Right hindlimb (tissue), 1 donor: ENCODE results near the gene SEZ6L2.
A peak's percentile ranks its signal among the peaks of the same experiment; 100 is the strongest.
"Not testable (repeated sequence)": the region's sequence is repeated elsewhere in the genome, so short reads cannot be mapped to it uniquely, and the experiment has no call there.

Experiments used
- DNase-seq: peaks from one replicate; pipeline ENCODE4 v3.0.0-alpha.2; 2018

Gene SEZ6L2

DNA sequence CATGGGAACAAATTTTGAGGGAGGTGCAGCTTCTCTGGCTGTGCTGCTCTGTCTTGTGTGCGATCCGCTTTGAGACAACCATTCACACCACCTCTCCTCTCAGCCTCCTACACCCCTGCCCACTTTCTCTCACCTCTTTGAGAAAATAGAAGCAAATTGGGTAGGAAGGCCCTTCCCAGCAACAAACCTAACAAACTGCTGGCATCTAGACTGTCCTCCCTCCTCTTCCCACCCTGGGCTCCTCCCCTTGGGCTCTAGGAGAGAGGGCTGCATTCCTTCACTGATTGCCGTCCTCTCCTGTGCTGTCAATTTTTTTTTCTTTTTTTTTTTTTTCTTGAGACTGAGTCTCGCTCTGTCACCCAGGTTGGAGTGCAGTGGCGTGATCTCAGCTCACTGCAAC, 49.8 kb downstream of the SEZ6L2 start:
- DNase-seq = no peak

DNA sequence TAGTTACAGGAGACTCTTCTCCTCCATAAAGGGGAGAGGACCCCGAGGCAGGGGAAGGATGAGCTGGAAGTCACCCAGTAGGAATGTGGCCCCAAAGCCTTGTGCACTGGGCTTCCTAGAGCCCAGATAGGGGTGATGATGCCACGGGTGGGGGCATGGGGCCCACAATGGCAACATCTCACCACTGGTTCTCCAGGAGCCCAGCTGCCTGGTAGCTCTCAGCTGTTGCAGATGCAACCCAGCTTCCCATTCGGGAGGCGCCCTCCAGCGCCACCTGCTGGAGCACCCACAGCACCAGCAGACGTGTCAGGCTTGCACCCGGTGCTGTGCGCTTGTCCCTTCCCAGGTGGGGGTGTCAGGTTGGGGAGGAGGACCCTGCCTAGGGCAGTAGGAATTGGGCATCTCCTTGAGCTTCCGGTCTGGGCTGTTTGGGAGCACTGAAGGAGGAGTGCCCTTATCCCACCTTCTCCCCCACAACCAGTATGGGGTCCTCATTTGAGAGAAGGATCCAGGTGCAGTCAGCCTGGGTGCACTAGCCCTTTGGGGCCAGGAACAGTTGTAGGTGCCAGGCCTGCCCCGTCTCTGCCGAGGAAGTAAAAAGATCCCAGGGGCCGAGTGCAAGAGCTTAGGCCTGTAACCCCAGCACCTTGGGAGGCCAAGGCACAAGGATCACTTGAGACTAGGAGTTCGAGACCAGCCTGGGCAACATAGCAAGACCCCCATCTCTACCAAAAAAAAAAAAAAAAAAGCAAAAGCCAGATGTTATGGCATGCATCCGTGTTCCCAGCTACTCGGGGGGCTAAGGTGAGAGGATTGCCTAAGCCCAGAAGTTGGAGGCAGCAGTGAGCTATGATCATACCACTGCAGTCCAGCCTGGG, 50.7 kb downstream of the SEZ6L2 start:
- DNase-seq = peak; percentile 68

GRCh38 chr16:29845656-29846055, 53.7 kb downstream of the SEZ6L2 start:
- no peak for DNase-seq

- no peak for DNase-seq
These were observed 54.6 kb downstream of the SEZ6L2 start for GRCh38 chr16:29844575-29845331.

DNA sequence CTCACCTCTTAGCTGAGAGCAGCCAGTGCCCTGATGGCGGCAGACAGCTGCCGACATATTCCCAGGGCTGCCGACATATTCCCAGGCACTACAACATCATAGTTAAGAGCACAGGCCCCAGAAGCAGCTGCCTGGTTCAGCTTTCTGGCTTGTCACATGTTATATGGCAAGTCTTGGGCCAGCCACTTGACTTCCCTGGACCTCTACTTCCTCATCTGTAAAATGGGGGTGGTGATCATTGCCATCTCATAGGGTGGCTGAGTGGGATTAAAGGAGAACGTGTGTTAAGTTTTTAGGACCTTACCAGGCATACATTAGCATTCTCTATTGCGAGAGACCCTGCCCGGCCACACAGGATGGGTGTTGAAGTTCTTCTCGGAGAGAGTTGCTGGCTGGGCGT, 55.4 kb downstream of the SEZ6L2 start:
- no peak for DNase-seq

DNA sequence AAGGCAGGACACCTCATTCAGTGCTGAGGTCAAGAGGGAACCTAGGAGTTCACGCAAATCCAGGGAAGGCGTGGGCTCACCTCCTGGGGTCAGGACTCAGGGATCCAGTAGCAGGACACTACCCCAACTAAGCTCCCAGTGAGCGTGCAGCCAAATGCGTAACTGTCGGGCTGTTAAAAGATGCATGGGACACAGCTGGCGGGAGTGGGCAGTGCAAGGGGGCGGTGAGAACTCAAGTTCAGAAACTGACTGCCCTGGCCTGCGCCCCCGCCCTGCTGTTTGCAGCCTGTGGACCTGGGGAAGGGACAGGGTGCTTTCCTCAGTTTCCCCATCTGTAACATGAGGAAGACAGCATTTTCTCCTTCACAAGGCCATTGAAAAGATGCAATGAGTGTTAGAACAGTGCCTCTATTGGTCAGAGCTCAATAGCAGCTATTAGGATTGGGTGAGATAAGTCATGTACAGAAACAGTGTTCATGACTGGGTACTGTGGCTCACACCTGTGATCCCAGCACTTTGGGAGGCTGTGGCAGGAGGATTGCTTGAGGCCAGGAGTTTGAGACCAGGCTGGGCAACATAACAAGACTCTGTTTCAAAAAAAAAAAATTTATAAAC, 56.5 kb downstream of the SEZ6L2 start:
- DNase-seq = no peak

- no peak for DNase-seq
These were observed 57.7 kb downstream of the SEZ6L2 start for GRCh38 chr16:29841631-29842030.

DNA sequence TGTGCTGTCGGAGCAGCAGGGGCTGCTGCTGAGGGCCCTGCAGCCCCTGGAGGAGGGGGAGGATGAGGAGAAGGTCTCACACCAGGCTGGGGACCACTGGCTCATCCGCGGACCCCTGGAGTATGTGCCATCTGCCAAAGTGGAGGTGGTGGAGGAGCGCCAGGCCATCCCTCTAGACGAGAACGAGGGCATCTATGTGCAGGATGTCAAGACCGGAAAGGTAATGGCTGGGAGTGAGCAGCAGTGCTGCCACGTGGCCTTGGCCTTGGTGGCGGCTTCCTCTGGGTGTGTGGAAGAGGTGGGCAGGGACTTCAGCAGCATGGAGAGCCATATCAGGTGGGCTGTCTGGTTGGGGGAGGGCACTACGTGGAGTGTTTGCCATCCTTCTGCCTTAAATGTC, 59.1 kb downstream of the SEZ6L2 start:
- no peak for DNase-seq

GRCh38 chr16:29839822-29840221, 59.5 kb downstream of the SEZ6L2 start:
- no peak for DNase-seq

DNA sequence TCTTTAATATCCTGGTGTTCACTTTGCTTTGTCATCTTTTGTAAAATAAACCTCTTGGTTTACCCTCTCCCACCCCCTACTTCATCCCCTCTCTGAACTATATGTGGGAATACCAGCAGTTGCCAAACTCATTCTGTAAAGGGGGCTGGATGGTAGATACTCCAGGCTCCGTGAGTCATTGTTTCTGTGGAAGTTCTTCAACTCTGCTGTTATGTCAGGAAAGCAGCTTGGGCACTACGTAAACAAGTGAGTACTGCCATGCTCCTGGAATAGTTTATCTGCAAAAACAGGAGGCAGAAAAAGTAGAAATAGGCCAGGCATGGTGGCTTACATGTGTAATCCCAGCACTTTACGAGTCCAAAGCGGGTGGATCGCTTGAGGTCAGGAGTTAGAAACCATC, 61.5 kb downstream of the SEZ6L2 start:
- DNase-seq = no peak

DNA sequence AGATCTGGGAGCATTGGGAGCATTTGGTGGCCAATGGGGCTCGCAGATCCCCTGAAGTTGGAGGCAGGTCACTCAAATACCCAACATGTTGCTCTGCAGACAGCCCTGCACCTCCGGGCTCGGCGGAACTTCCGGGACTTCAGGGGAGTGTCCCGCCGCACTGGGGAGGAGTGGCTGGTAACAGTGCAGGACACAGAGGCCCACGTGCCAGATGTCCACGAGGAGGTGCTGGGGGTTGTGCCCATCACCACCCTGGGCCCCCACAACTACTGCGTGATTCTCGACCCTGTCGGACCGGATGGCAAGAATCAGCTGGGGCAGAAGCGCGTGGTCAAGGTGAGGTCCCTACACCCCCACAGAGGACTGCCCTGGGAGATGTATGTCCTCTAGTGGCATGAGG, 62.7 kb downstream of the SEZ6L2 start:
- no peak for DNase-seq

DNA sequence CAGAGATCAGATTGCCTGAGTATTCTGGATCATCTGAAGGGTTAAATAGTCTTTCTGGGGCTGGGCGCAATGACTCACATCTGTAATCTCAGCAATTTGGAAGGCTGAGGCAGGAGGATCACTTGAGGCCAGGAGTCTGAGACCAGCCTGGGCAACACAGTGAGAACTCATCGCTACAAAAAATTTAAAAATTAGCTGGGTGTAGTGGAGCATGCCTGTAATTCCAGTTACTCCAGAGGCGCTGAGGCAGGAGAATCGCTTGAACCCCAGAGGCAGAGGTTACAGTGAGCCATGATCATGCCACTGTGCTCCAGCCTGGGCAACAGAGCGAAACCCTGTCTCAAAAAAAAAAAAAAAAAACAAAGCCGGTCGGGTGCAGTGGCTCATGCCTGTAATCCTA, 63.4 kb downstream of the SEZ6L2 start:
- no peak for DNase-seq

- no peak for DNase-seq
These were observed 65.3 kb downstream of the SEZ6L2 start for GRCh38 chr16:29834079-29834478.

GRCh38 chr16:29833219-29833618, 66.1 kb downstream of the SEZ6L2 start:
- not testable (repeated sequence) for DNase-seq

DNA sequence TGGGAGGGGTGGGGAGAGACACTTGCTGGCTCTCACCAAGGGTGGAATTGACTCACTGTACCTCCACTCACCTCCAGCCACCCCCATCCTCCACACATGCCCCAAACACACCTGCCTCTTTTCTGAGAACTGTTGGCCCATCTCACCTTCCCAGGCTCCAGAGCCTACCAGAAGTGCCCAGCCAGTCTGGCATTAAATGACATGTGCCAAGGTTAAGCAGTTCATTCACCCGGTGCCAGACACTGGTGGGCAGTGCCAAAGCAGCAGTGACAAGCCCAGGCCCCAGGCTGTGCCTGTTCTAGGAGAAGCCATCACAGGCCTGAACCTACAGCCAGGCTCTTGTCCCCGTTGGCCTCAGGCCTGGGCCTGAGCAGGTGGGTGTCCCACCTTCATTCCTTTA, 67.9 kb downstream of the SEZ6L2 start:
- no peak for DNase-seq

GRCh38 chr16:29830774-29831173, 68.6 kb downstream of the SEZ6L2 start:
- DNase-seq = no peak

DNA sequence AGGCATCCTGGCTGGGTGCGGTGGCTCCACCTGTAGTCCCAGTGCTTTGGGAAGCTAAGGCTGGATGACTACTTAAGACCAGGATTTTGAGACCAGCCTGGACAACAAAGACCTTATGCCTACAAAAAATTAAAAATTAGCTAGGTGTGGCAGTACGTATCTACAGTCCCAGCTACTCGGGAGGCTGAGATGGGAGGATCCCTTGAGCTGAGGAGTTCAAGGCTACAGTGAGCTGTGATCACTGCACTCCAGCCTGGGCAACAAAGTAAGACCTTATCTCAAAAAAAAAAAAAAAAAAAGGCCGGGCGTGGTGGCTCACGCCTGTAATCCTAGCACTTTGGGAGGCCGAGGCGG, 73.0 kb downstream of the SEZ6L2 start:
- no peak for DNase-seq

DNA sequence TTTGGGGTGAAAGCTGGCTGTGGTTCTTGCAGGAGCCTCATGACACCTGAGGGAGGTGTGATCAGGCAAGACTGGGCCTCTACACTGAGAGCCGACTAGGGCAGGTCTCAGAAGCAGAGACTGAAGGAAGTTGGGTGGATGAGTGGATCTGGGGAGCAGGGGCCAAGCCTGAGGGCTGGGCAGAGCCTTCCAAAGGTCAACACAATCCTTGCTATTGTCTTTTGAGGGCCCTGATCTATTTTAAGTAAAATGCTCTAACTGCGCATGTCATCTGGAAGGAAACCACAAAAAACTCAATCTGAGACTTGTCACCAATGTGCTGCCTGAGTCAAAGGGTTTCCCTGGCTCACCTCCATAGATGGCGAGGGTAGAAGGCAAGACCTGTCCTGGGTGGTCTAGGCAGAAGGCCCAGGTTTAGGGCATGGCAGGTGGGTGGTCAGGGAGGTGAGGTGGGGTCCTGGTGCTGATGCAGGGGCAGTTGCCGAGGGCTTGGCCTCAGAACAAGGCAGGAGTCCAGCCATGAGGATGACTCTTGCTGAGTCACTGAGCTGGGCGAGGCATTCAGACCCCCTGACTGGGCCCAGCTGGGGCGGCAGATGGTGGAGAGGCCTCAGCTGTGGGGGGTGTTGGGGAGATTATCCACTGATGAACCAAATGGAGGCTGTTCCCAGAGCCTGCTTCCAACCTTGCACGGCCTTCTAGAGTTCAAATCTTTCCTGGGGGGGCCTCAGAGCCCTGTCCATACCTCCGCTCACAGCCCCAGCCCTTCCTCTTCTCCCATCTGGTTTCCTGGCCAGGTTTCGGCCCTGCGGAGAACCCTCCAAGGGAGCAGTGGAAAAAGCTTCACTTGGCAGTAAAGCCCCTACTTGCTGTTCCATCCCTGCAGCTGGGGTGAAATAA, 74.0 kb downstream of the SEZ6L2 start:
- DNase-seq = peak; percentile 67

DNA sequence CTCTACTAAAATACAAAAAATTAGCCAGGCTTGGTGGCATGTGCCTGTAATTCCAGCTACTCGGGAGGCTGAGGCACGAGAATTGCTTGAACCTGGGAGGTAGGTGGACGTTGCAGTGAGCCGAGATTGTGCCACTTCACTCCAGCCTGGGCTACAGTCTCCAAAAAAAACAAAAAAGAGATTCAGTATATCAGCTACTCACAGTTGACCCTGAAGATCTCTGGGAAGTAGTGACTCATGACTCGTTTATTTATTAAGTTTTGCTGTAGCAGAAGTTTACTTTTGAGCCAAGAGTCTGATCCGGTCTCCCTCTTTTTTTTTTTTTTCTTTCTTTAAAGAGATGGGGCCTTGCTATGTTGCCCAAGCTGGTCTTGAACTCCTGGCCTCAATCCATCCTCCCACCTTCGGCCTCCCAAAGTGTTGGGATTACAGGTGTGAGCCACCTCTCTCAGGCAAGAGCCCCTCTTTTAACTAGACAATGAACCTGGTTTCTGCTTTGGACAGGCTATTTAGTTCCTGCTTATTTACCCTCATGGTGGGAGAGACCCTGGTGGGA, 74.7 kb downstream of the SEZ6L2 start:
- DNase-seq = no peak

DNA sequence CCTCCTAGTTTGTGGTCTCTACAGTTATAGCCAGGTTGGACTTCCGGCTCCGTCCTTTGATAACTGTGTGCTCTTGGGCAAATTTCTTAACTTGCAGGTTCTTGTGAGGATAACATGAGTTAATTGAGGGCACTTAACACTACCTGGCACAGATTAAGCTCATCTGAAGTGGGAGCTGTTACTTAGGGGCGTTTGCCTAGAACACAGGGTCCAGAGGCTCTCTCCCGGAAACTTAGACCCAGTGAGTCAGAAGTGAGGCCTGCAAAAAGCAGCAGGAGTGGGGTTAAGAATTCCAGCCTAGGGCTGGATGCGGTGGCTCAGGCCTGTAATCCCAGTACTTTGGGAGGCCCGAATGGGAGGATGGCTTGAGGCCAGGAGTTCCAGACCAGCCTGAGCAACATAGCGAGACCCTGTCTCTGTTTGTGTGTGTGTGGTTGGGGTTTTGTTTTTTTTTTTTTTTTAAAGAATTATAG, 77.7 kb downstream of the SEZ6L2 start:
- DNase-seq = no peak
